Measurements from ENCODE around the gene COX6A1. TPM values are rescaled to one million over a fixed set of nuclear protein-coding genes. Genes with fewer than 3 reads are reported as not detected.

The COX6A1 gene
- total RNA-seq, 1 donor from 2014 or later: 388 TPM

GRCh38 chr12:120403869-120404268, 34.0 kb upstream of the COX6A1 start:
- no peak overlapping the region for H3K9ac ChIP-seq (ENCODE audit: low read length)
- no peaks in the 10 kb centered on the region for H3K9me3 ChIP-seq (ENCODE audit: insufficient read depth, low read depth, low read length)
- no peak overlapping the region for H2AFZ ChIP-seq (ENCODE audit: low read depth, low read length)
- DNase-seq (ENCODE audit: low read depth): no peak
- no peaks in the 10 kb centered on the region for H3K4me1 Mint-ChIP-seq (ENCODE audit: low read depth, unreplicated experiment)
- no peaks in the 10 kb centered on the region for H4K20me1 ChIP-seq (ENCODE audit: insufficient read depth, low read length)
- no peak overlapping the region for H3K4me3 ChIP-seq (ENCODE audit: insufficient read depth, low read depth, low read length)
- no peaks in the 10 kb centered on the region for H3K36me3 ChIP-seq (ENCODE audit: insufficient read depth, low read length)
- H3K9me3 Mint-ChIP-seq (ENCODE audit: unreplicated experiment): no peaks in the 10 kb centered on the region
- H3K4me2 ChIP-seq (ENCODE audit: low read length): no peak overlapping the region
- no peak overlapping the region for H3K27ac Mint-ChIP-seq (ENCODE audit: unreplicated experiment)
- TF ChIP-seq EZH2 (IDR thresholded peaks at IDR 0.05; ENCODE audit: insufficient read depth, low read length) (no peak), CTCF (IDR thresholded peaks at IDR 0.05; ENCODE audit: insufficient read depth, low read depth, low read length) (no peak)
- no peak overlapping the region for H3K27ac ChIP-seq (ENCODE audit: low read depth, low read length)
- H3K79me2 ChIP-seq (ENCODE audit: insufficient read depth, low read length): no peaks in the 10 kb centered on the region
- no peaks in the 10 kb centered on the region for H3K36me3 Mint-ChIP-seq (ENCODE audit: low read depth, unreplicated experiment)
- H3K27me3 ChIP-seq (ENCODE audit: insufficient read depth, low read length): no peaks in the 10 kb centered on the region
- H3K4me1 ChIP-seq (ENCODE audit: insufficient read depth, low read length): no peaks in the 10 kb centered on the region
- FAIRE-seq: no peak
- no peak overlapping the region for H3K4me3 Mint-ChIP-seq (ENCODE audit: unreplicated experiment)
- H3K27me3 Mint-ChIP-seq (ENCODE audit: low read depth, unreplicated experiment): peaks cover 14% of the 10 kb centered on the region

- no peak overlapping the region for H3K4me2 ChIP-seq (ENCODE audit: low read length)
These were observed 33.6 kb upstream of the COX6A1 start for GRCh38 chr12:120404271-120404670.

More at GRCh38 chr12:120404271-120404670, 33.6 kb upstream of the COX6A1 start:
- Histone ChIP-seq H3K79me2 (ENCODE audit: insufficient read depth, low read length) (no peaks in the 10 kb centered on the region), H3K9ac (ENCODE audit: low read length) (no peak overlapping the region), H3K27ac (ENCODE audit: low read depth, low read length) (no peak overlapping the region), H3K27me3 (ENCODE audit: insufficient read depth, low read length) (no peaks in the 10 kb centered on the region), H3K4me3 (ENCODE audit: insufficient read depth, low read depth, low read length) (no peak overlapping the region), H2AFZ (ENCODE audit: low read depth, low read length) (no peak overlapping the region), H3K36me3 (ENCODE audit: insufficient read depth, low read length) (no peaks in the 10 kb centered on the region), H4K20me1 (ENCODE audit: insufficient read depth, low read length) (no peaks in the 10 kb centered on the region), H3K9me3 (ENCODE audit: insufficient read depth, low read depth, low read length) (no peaks in the 10 kb centered on the region), H3K4me1 (ENCODE audit: insufficient read depth, low read length) (no peaks in the 10 kb centered on the region)
- no peaks in the 10 kb centered on the region for H3K9me3 Mint-ChIP-seq (ENCODE audit: unreplicated experiment)
- no peak overlapping the region for H3K27ac Mint-ChIP-seq (ENCODE audit: unreplicated experiment)
- no peak for FAIRE-seq
- no peaks in the 10 kb centered on the region for H3K36me3 Mint-ChIP-seq (ENCODE audit: low read depth, unreplicated experiment)
- no peak for TF ChIP-seq CTCF (IDR thresholded peaks at IDR 0.05; ENCODE audit: insufficient read depth, low read depth, low read length)
- no peak for TF ChIP-seq EZH2 (IDR thresholded peaks at IDR 0.05; ENCODE audit: insufficient read depth, low read length)
- H3K27me3 Mint-ChIP-seq (ENCODE audit: low read depth, unreplicated experiment): peaks cover 14% of the 10 kb centered on the region
- no peak for DNase-seq (ENCODE audit: low read depth)
- H3K4me3 Mint-ChIP-seq (ENCODE audit: unreplicated experiment): no peak overlapping the region
- H3K4me1 Mint-ChIP-seq (ENCODE audit: low read depth, unreplicated experiment): no peaks in the 10 kb centered on the region
